Endodermal cell (in vitro differentiated cells): Measurements from ENCODE around the gene CHN1. TPM values are rescaled to one million over a fixed set of nuclear protein-coding genes. Genes with fewer than 3 reads are reported as not detected.

Source experiments
- DNase-seq: peaks from one replicate; pipeline ENCODE4 v3.0.0-alpha.2; 2017
- H3K27ac ChIP-seq: 2 replicates; pipeline ENCODE4 v1.5.1; 2013; ENCODE audit warnings: mild to moderate bottlenecking, low read depth, low read length, moderate library complexity
- H3K27me3 ChIP-seq: 2 replicates; pipeline ENCODE4 v1.6.1; 2013; ENCODE audit warnings: mild to moderate bottlenecking, low read length, moderate library complexity; ENCODE audit not compliant: insufficient read depth, control insufficient read depth, poor library complexity, severe bottlenecking
- H3K36me3 ChIP-seq: 2 replicates; pipeline ENCODE4 v1.7.0; 2013; ENCODE audit warnings: mild to moderate bottlenecking, low read length, moderate library complexity; ENCODE audit not compliant: control insufficient read depth, insufficient read depth
- H3K4me1 ChIP-seq: one replicate; pipeline ENCODE4 v1.7.0; 2013; ENCODE audit warnings: low read length; ENCODE audit not compliant: control insufficient read depth, insufficient read depth
- H3K4me3 ChIP-seq: 2 replicates; pipeline ENCODE4 v1.5.1; 2013; ENCODE audit warnings: mild to moderate bottlenecking, low read length, moderate library complexity
- H3K9ac ChIP-seq: 2 replicates; pipeline ENCODE4 v1.6.1; 2013; ENCODE audit warnings: mild to moderate bottlenecking, low read length, moderate library complexity; ENCODE audit not compliant: poor library complexity, severe bottlenecking; ENCODE audit errors: extremely low read depth
- H3K9me3 ChIP-seq: 2 replicates; pipeline ENCODE4 v1.6.1; 2013; ENCODE audit warnings: mild to moderate bottlenecking, low read length, moderate library complexity; ENCODE audit not compliant: control insufficient read depth
- H3K27ac Mint-ChIP-seq: 2 replicates; pipeline ENCODE4 v1.8.0; 2020; ENCODE audit warnings: mixed read lengths
- H3K27me3 Mint-ChIP-seq: 2 replicates; pipeline ENCODE4 v1.8.0; 2021; ENCODE audit warnings: mild to moderate bottlenecking, mixed read lengths; ENCODE audit not compliant: insufficient read depth
- H3K36me3 Mint-ChIP-seq: 2 replicates; pipeline ENCODE4 v1.8.0; 2020; ENCODE audit warnings: low read depth, mixed read lengths
- H3K4me1 Mint-ChIP-seq: 2 replicates; pipeline ENCODE4 v1.8.0; 2020; ENCODE audit warnings: mixed read lengths
- H3K4me3 Mint-ChIP-seq: 2 replicates; pipeline ENCODE4 v1.8.0; 2020; ENCODE audit warnings: mild to moderate bottlenecking, moderate library complexity, mixed read lengths
- H3K9me3 Mint-ChIP-seq: 2 replicates; pipeline ENCODE4 v1.8.0; 2020; ENCODE audit warnings: mild to moderate bottlenecking, mixed read lengths
- CTCF ChIP-seq: fragments of 200-600 bp; sonication (generic); conservative IDR thresholded peaks from 2 replicates; pipeline ENCODE4 v1.5.0; 2021; ENCODE audit warnings: antibody characterized with exemption, mild to moderate bottlenecking
- WGBS, 2 experiments: methylation state at CpG; one replicate each; pipeline versions ENCODE4 v1.1.5 to v1.1.7; 2013; ENCODE audit warnings: missing lambda C conversion rate in 2 of 2, mixed read lengths in 1 of 2; ENCODE audit not compliant: insufficient coverage in 1 of 2, insufficient read length in 1 of 2; 5-methylcytosine and 5-hydroxymethylcytosine counted together
- total RNA-seq, 2 donors: library from RNA; stranded (reverse); fragmentation: NEBNext Ultra II Directional in 1 of 2; extraction: Animal tissue kit (Norgen Biotek cat#: 25700) in 1 of 2; gene quantifications; 2 replicates in 1 of 2; 3 replicates in 1 of 2; pipeline ENCODE4 v1.2.1, GENCODE V29; 2021

CHN1 gene
- total RNA-seq, 2 donors from 2014 or later = 24.3 to 28.8 TPM

GRCh38 chr2:174772472-174772801 lies 232.7 kb downstream of the CHN1 start:
- H3K4me1 Mint-ChIP-seq = peaks cover 23% of the 10 kb centered on the region
- 80 to 82% methylated on average over 1 to 5 of the region's 5 CpGs for WGBS, 2 experiments
- no peak overlapping the region for H3K9ac ChIP-seq

GRCh38 chr2:174771631-174772471 lies 233.3 kb downstream of the CHN1 start:
- Mint-ChIP-seq H3K36me3 (no peaks in the 10 kb centered on the region), H3K27me3 (no peaks in the 10 kb centered on the region), H3K9me3 (no peaks in the 10 kb centered on the region), H3K4me3 (no peak overlapping the region), H3K4me1 (peaks cover 19% of the 10 kb centered on the region), H3K27ac (peak overlapping the region; percentile 89)
- TF ChIP-seq CTCF = peak; percentile 90
- no peaks in the 10 kb centered on the region for H3K9me3 ChIP-seq
- H3K36me3 ChIP-seq = no peaks in the 10 kb centered on the region
- no peak overlapping the region for H3K9ac ChIP-seq
- H3K27me3 ChIP-seq = no peaks in the 10 kb centered on the region
- WGBS, 2 experiments = 23 to 29% methylated on average over 12 to 14 of the region's 14 CpGs
- H3K4me3 ChIP-seq = no peak overlapping the region
- peaks cover 6% of the 10 kb centered on the region for H3K4me1 ChIP-seq
- peak overlapping the region; percentile 79 for H3K27ac ChIP-seq
- peak; percentile 95 for DNase-seq

More at GRCh38 chr2:174772472-174772801, 232.7 kb downstream of the CHN1 start:
- Mint-ChIP-seq H3K4me3 (no peak overlapping the region), H3K27ac (peak overlapping the region; percentile 89), H3K27me3 (no peaks in the 10 kb centered on the region), H3K36me3 (no peaks in the 10 kb centered on the region), H3K9me3 (no peaks in the 10 kb centered on the region)
- H3K4me3 ChIP-seq = no peak overlapping the region
- H3K27me3 ChIP-seq = no peaks in the 10 kb centered on the region
- DNase-seq = no peak
- TF ChIP-seq CTCF = no peak
- peaks cover 6% of the 10 kb centered on the region for H3K4me1 ChIP-seq
- H3K36me3 ChIP-seq = no peaks in the 10 kb centered on the region
- H3K9me3 ChIP-seq = no peaks in the 10 kb centered on the region
- peak overlapping the region; percentile 79 for H3K27ac ChIP-seq

DNA sequence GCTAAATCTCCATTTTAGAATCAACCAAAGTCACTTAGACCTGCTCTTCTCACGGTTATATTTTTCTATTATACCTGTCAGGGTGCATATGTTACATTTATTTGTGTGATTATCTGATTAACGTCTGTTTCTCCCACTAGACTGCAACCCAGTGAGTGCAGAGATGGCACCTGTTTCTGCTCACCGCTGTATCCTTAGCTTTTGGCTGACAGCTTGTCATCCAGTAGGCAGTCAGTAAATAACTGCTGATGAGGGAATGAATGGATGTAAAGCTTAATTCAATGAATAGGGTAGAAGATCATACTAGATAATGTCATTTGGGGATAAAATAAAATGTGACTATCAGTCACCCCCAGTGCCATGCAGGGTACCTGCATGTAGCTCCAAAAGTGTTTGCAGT lies 234.0 kb downstream of the CHN1 start:
- peaks cover 15% of the 10 kb centered on the region for H3K4me1 Mint-ChIP-seq
- no peaks in the 10 kb centered on the region for H3K9me3 Mint-ChIP-seq
- H3K27ac Mint-ChIP-seq = no peak overlapping the region
- no peak overlapping the region for H3K4me3 Mint-ChIP-seq
- Histone ChIP-seq H3K27me3 (no peaks in the 10 kb centered on the region), H3K9ac (no peak overlapping the region), H3K4me1 (peaks cover 6% of the 10 kb centered on the region), H3K36me3 (no peaks in the 10 kb centered on the region), H3K4me3 (no peak overlapping the region), H3K27ac (no peak overlapping the region), H3K9me3 (no peaks in the 10 kb centered on the region)
- DNase-seq = peak; percentile 32
- TF ChIP-seq CTCF = no peak
- 62% methylated on average over 3 of the region's 3 CpGs; no CpG with 5 or more reads in 1 of the 2 experiments for WGBS, 2 experiments
- no peaks in the 10 kb centered on the region for H3K27me3 Mint-ChIP-seq
- H3K36me3 Mint-ChIP-seq = no peaks in the 10 kb centered on the region
